GM23248 (cell line): ENCODE results near the gene USP34.

ENCODE experiments used
- EZH2 ChIP-seq: fragments of 200-600 bp; sonication (generic); IDR thresholded peaks from 2 replicates; pipeline ENCODE4 v1.6.1; 2018; ENCODE audit warnings: antibody characterized with exemption, mild to moderate bottlenecking; ENCODE audit not compliant: insufficient read depth, poor library complexity, severe bottlenecking
- EZH2phosphoT487 ChIP-seq: fragments of 200-600 bp; sonication (generic); IDR thresholded peaks from 2 replicates; pipeline ENCODE4 v1.6.1; 2018; ENCODE audit warnings: antibody characterized with exemption, moderate library complexity, mild to moderate bottlenecking, low read depth; ENCODE audit not compliant: insufficient read depth

- TF ChIP-seq EZH2 = no peak
- TF ChIP-seq EZH2phosphoT487 = no peak
Measured at GRCh38 chr2:61176755-61177726, 293.8 kb downstream of the USP34 start.
